Spleen (tissue), 11 donors: Measurements from ENCODE around the gene NBAS. TPM values are rescaled to one million over a fixed set of nuclear protein-coding genes. Genes with fewer than 3 reads are reported as not detected.

Source experiments
- DNase-seq: peaks from one replicate; pipeline ENCODE4 v3.0.0-alpha.2; 2020
- H3K27ac ChIP-seq, 8 donors: fragments of 200-600 bp; sonication (generic) in 7 of 8; 1 replicate in 4 of 8; 2 replicates in 4 of 8; pipeline versions ENCODE4 v1.5.0 to v1.8.0; 2016 to 2021; ENCODE audit warnings: inconsistent platforms in 4 of 8, mild to moderate bottlenecking in 4 of 8, moderate library complexity in 1 of 8
- H3K27me3 ChIP-seq, 7 donors: fragments of 200-600 bp; sonication (generic) in 6 of 7; replicated peaks in 1 of 7; 1 replicate in 4 of 7; 2 replicates in 3 of 7; pipeline versions ENCODE4 v1.5.0 to v1.8.0; 2016 to 2021; ENCODE audit warnings: inconsistent platforms in 3 of 7, mild to moderate bottlenecking in 1 of 7
- H3K36me3 ChIP-seq, 6 donors: fragments of 200-600 bp; sonication (generic) in 5 of 6; 1 replicate in 4 of 6; 2 replicates in 2 of 6; pipeline versions ENCODE4 v1.5.0 to v1.8.0; 2016 to 2021; ENCODE audit warnings: inconsistent platforms in 2 of 6
- H3K4me1 ChIP-seq, 6 donors: fragments of 200-600 bp; sonication (generic) in 5 of 6; 1 replicate in 3 of 6; 2 replicates in 3 of 6; pipeline versions ENCODE4 v1.5.0 to v1.8.0; 2016 to 2021; ENCODE audit warnings: inconsistent platforms in 3 of 6
- H3K4me3 ChIP-seq, 8 donors: fragments of 200-600 bp; sonication (generic) in 7 of 8; 1 replicate in 4 of 8; 2 replicates in 4 of 8; pipeline versions ENCODE4 v1.5.0 to v1.8.0; 2016 to 2021; ENCODE audit warnings: inconsistent platforms in 4 of 8, mild to moderate bottlenecking in 4 of 8, moderate library complexity in 2 of 8
- H3K9me3 ChIP-seq, 8 donors: fragments of 200-600 bp; sonication (generic) in 7 of 8; 1 replicate in 4 of 8; 2 replicates in 4 of 8; pipeline versions ENCODE4 v1.5.0 to v1.8.0; 2016 to 2021; ENCODE audit warnings: inconsistent platforms in 4 of 8
- POLR2A ChIP-seq, 3 donors: fragments of 450-650 bp; IDR thresholded peaks; one replicate each; pipeline ENCODE4 v1.5.1; 2017; ENCODE audit warnings: antibody characterized with exemption in 3 of 3, mild to moderate bottlenecking in 1 of 3
- POLR2AphosphoS5 ChIP-seq, 3 donors: sonication (generic); formaldehyde crosslinking; IDR thresholded peaks; one replicate each; pipeline ENCODE4 v1.5.1; 2017; ENCODE audit warnings: antibody characterized with exemption in 3 of 3
- WGBS, 5 donors: extraction: QIAGEN DNeasy Blood & Tissue Kit in 3 of 5; methylation state at CpG; one replicate each; pipeline versions ENCODE4 v1.1.5 to v1.1.7; 2013 to 2018; 5-methylcytosine and 5-hydroxymethylcytosine counted together
- intact Hi-C: fragments of 100-400 bp; cut with DNase I; formaldehyde crosslinking; loops from one replicate; pipeline ENCODE4 v1.15.0; 2023; ENCODE audit warnings: low total_unique reads
- polyA plus RNA-seq, 3 donors: library from polyadenylated mRNA; stranded (reverse); fragments of 200-250 nt; gene quantifications; one replicate each; pipeline ENCODE4 v1.2.1, GENCODE V29; 2013
- total RNA-seq, 7 donors: library from RNA; depleted of rRNA in 3 of 7; stranded (reverse); fragments of >200 nt in 3 of 7; fragmentation: NEBNext Ultra II Directional in 4 of 7; extraction: Animal tissue kit (Norgen Biotek cat#: 25700) in 4 of 7; gene quantifications; one replicate each; pipeline versions ENCODE4 v1.1.0 to v1.2.1, GENCODE V29; 2016 to 2021
- TF ChIP-seq, protein P1 (sequence below), 11 experiments: fragments of 200-600 bp in 7 of 11; fragments of 450-650 bp in 4 of 11; sonication (generic) in 4 of 11; IDR thresholded peaks in 8 of 11; conservative IDR thresholded peaks in 3 of 11; 1 replicate in 7 of 11; 2 replicates in 4 of 11; pipeline versions ENCODE4 v1.4.0 to v1.8.0; 2016 to 2021; ENCODE audit warnings: antibody characterized with exemption in 11 of 11, inconsistent platforms in 4 of 11, mild to moderate bottlenecking in 1 of 11
- donor health status: healthy with polysubstance abuse.
- donor health status: DM: no; HTN: no; CAD: no; lungs with moderate emphysema.
- donor health status: DM: no; HTN: no; CAD: no.
- donor health status: Bipolar disorder and iron deficiency.
- donor health status: healthy.
- donor health status: DM: no; HTN: no; CAD: no.
- donor health status: DM: yes; HTN: yes; CAD: no.

NBAS gene
- total and polyA plus RNA-seq, 10 donors = 21.1 to 49.0 (median 40.9) TPM

DNA sequence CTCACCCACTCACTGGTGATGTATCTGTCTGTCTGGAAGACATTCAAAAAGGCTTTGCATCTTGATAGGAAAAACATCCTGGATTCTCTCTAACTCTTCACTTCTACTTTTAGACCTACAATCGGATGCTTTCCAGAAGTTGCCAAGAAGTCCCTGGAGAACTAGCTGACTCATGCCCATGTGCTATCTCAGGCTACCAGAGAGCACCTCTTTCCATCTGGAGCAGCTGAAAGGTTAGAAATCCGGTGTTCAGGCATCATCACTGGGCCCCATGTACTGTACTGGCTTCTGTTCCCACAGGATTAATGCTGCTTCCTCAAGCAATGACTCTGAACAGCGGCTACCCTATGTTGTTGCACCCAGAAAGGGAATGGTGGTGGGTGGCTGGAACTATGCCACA lies 259.0 kb downstream of the NBAS start:
- H3K36me3 ChIP-seq = peaks cover 0 to 94% (median 52%) of the 10 kb centered on the region in 6 donors
- WGBS, 5 donors = 88 to 92% (median 90%) methylated on average over 3 of the region's 3 CpGs

DNA sequence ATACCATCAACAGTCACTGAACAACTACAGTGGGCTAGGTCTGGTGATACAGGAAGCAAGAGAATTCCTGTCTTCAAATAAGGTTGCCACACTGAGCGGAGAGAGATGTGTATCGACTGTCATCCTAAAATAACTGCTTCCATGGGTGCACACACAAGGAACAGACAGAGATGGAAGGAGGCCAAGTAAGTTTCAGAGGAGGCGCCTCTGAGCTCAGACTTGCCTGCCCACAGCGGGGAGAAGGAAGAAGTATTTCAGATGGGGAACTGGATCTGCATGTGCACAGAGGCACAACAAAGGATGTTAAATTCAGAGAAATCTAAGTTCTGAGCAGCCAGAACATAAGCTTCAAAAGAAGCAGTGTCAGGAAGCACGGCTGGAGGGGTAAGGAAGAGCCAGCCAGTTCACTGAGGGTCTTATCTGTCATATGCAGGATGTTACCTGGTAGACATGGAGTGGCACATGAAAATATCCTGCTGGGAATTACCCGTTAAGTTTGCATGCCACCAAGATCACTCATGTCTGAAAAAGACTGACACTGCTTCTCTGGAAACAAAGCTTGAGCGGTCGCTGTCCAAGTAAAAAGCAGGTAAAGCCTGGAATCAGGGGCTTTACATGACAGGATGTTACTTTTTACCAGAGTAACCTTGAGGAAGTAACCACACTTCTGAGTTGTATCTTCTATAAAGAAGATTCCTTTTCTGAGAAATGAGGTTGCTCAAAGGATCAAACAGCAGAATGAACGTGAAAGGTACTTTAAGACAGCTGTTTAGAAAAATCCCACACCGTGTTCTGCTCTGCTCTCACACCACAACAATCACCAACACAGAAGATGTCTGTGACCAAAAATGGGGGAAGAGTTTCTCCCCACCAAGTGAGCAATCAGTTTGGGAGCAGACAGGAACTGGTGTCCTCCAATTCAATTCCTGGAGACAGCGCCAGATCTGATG lies 260.2 kb downstream of the NBAS start:
- no peak for DNase-seq
- intact Hi-C loops = no loop called here

More for the DNA sequence above, 259.0 kb downstream of the NBAS start:
- TF ChIP-seq, protein P1, sequence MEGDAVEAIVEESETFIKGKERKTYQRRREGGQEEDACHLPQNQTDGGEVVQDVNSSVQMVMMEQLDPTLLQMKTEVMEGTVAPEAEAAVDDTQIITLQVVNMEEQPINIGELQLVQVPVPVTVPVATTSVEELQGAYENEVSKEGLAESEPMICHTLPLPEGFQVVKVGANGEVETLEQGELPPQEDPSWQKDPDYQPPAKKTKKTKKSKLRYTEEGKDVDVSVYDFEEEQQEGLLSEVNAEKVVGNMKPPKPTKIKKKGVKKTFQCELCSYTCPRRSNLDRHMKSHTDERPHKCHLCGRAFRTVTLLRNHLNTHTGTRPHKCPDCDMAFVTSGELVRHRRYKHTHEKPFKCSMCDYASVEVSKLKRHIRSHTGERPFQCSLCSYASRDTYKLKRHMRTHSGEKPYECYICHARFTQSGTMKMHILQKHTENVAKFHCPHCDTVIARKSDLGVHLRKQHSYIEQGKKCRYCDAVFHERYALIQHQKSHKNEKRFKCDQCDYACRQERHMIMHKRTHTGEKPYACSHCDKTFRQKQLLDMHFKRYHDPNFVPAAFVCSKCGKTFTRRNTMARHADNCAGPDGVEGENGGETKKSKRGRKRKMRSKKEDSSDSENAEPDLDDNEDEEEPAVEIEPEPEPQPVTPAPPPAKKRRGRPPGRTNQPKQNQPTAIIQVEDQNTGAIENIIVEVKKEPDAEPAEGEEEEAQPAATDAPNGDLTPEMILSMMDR (IDR thresholded peaks at IDR 0.05 in 8 of 11, conservative IDR thresholded peaks at IDR 0.05 in 3 of 11) = no peak
- TF ChIP-seq POLR2AphosphoS5 (IDR thresholded peaks at IDR 0.05) = no peak
- TF ChIP-seq POLR2A (IDR thresholded peaks at IDR 0.05) = no peak
- Histone ChIP-seq H3K9me3 (no peaks in the 10 kb centered on the region), H3K4me3 (no peak overlapping the region), H3K4me1 (no peaks in the 10 kb centered on the region), H3K27ac (no peak overlapping the region), H3K27me3 (no peaks in the 10 kb centered on the region)
- intact Hi-C loops = no loop called here
- no peak for DNase-seq

DNA sequence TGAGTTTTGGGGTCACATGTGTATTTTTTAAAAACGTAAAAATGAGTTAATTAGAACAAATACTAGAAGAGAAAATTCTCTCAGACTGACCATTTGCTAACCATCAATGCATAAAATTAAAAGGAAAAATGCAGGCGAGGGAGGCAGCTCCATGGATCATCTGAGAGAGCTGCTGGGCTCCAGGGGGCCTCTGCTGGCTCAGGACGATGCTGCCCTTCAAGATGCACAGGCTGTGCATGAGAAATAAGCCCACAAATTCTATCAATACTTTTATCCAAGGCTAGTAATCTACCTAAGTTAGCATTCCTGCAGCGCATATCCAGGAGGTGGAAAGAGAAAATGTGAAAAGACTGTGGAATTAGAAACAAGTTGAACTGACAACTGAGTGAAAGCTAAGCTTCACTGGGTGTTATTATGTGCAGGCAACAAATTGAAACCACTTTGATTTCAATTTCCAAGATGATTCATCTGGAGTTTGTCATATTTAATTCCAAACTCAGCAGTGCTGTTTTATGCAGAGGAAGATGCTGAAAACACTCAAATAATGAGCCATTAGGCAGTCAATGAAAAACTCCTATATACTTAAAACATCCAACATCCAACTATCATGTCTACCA lies 261.1 kb downstream of the NBAS start:
- no peaks in the 10 kb centered on the region for H3K4me1 ChIP-seq
- no peaks in the 10 kb centered on the region for H3K27me3 ChIP-seq
- 84 to 92% (median 90%) methylated on average over 4 of the region's 4 CpGs for WGBS, 5 donors
- H3K4me3 ChIP-seq = no peak overlapping the region
- no peak overlapping the region for H3K27ac ChIP-seq
- intact Hi-C loops = no loop called here
- no peaks in the 10 kb centered on the region for H3K9me3 ChIP-seq
- no peak for TF ChIP-seq POLR2A (IDR thresholded peaks at IDR 0.05)
- TF ChIP-seq POLR2AphosphoS5 (IDR thresholded peaks at IDR 0.05) = no peak
- TF ChIP-seq, protein P1 (IDR thresholded peaks at IDR 0.05 in 8 of 11, conservative IDR thresholded peaks at IDR 0.05 in 3 of 11) = no peak
- peaks cover 0 to 94% (median 44%) of the 10 kb centered on the region in 6 donors for H3K36me3 ChIP-seq
- DNase-seq = no peak

More for the DNA sequence above, 260.2 kb downstream of the NBAS start:
- WGBS, 5 donors = 56 to 69% (median 65%) methylated on average over 11 of the region's 11 CpGs
- Histone ChIP-seq H3K9me3 (no peaks in the 10 kb centered on the region), H3K27ac (no peak overlapping the region), H3K4me3 (no peak overlapping the region), H3K36me3 (peaks cover 0 to 94% (median 50%) of the 10 kb centered on the region in 6 donors), H3K27me3 (no peaks in the 10 kb centered on the region), H3K4me1 (no peaks in the 10 kb centered on the region)
- TF ChIP-seq POLR2A (IDR thresholded peaks at IDR 0.05) = no peak
- no peak for TF ChIP-seq POLR2AphosphoS5 (IDR thresholded peaks at IDR 0.05)
- TF ChIP-seq, protein P1 (IDR thresholded peaks at IDR 0.05 in 8 of 11, conservative IDR thresholded peaks at IDR 0.05 in 3 of 11) = no peak

DNA sequence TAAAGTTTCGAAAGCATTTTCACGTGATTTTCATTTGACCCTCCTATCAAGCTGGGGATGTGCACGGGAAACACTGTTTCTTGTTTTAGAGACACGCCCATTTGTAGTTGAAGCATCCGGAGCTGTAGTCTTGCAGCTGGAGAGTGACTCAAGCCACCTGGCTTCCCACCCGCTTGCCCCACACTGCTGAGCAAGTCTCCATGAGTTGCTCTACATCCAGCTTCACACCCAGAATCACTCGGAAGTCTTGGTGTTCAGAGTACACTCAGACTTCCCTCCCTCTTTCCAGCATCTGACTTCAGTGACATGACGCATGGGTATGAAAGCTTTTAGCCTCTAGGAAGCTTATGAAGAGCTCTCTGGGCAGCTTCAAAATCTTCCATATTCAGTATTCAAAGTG lies 262.4 kb downstream of the NBAS start:
- Histone ChIP-seq H3K36me3 (peaks cover 0 to 94% (median 36%) of the 10 kb centered on the region in 6 donors), H3K27ac (no peak overlapping the region), H3K4me1 (no peaks in the 10 kb centered on the region), H3K9me3 (no peaks in the 10 kb centered on the region), H3K27me3 (no peaks in the 10 kb centered on the region), H3K4me3 (no peak overlapping the region)
- 80 to 91% (median 85%) methylated on average over 8 of the region's 8 CpGs for WGBS, 5 donors
- TF ChIP-seq POLR2A (IDR thresholded peaks at IDR 0.05) (no peak), POLR2AphosphoS5 (IDR thresholded peaks at IDR 0.05) (no peak)
- TF ChIP-seq, protein P1 (IDR thresholded peaks at IDR 0.05 in 8 of 11, conservative IDR thresholded peaks at IDR 0.05 in 3 of 11) = no peak
- no peak for DNase-seq
- intact Hi-C loops = no loop called here
